H1 (cell line): Measurements from ENCODE around the gene DYNC1LI1. TPM values are rescaled to one million over a fixed set of nuclear protein-coding genes. Genes with fewer than 3 reads are reported as not detected.

Experiments
- BACH1 ChIP-seq: IDR thresholded peaks from 2 replicates; pipeline ENCODE4 v1.6.1; 2012; ENCODE audit warnings: low read length, improper control_type of control experiment
- BCL11A ChIP-seq, 2 experiments: IDR thresholded peaks; one replicate each; pipeline ENCODE4 v1.6.1; 2011; ENCODE audit warnings: low read depth in 2 of 2, low read length in 2 of 2, mild to moderate bottlenecking in 2 of 2
- CEBPB ChIP-seq: IDR thresholded peaks from 2 replicates; pipeline ENCODE4 v1.6.1; 2012; ENCODE audit warnings: low read depth, low read length
- CREB1 ChIP-seq: IDR thresholded peaks from 2 replicates; pipeline ENCODE4 v1.6.1; 2012; ENCODE audit warnings: inconsistent platforms
- HDAC2 ChIP-seq, 2 experiments: fragments of 300-600 bp in 1 of 2; sonication (generic) in 1 of 2; IDR thresholded peaks; 2 replicates each; pipeline ENCODE4 v1.6.1; 2011 to 2012; ENCODE audit warnings: low read depth in 2 of 2, low read length in 2 of 2, mild to moderate bottlenecking in 2 of 2, moderate library complexity in 2 of 2, borderline replicate concordance in 1 of 2, inconsistent platforms in 1 of 2
- KDM4A ChIP-seq: IDR thresholded peaks from one replicate; pipeline ENCODE4 v1.7.1; 2012; ENCODE audit warnings: low read depth, mild to moderate bottlenecking, moderate library complexity, low read length, inconsistent platforms; ENCODE audit not compliant: severe bottlenecking
- PHF8 ChIP-seq: fragments of 200-600 bp; sonication (generic); conservative IDR thresholded peaks from 2 replicates; pipeline ENCODE4 v1.7.1; 2012; ENCODE audit warnings: low read depth, mild to moderate bottlenecking, inconsistent platforms, low read length, moderate library complexity
- RFX5 ChIP-seq: IDR thresholded peaks from 2 replicates; pipeline ENCODE4 v1.6.1; 2011; ENCODE audit warnings: low read depth, low read length, improper control_type of control experiment, borderline replicate concordance
- RXRA ChIP-seq: IDR thresholded peaks from 2 replicates; pipeline ENCODE4 v1.6.1; 2011; ENCODE audit warnings: low read depth, mild to moderate bottlenecking, low read length, moderate library complexity; ENCODE audit not compliant: insufficient read depth
- TAF1 ChIP-seq: IDR thresholded peaks from 2 replicates; pipeline ENCODE4 v1.6.1; 2011; ENCODE audit warnings: mild to moderate bottlenecking, low read depth, low read length
- TAF7 ChIP-seq: optimal IDR thresholded peaks from 2 replicates; pipeline ENCODE3; 2011; ENCODE audit warnings: low read depth, mild to moderate bottlenecking, inconsistent platforms, low read length, moderate library complexity, borderline replicate concordance
- YY1 ChIP-seq: IDR thresholded peaks from 2 replicates; pipeline ENCODE4 v1.6.1; 2011; ENCODE audit warnings: low read depth, mild to moderate bottlenecking, low read length
- polyA plus RNA-seq, 7 experiments: library from polyadenylated mRNA; depleted of rRNA in 3 of 7; stranded (reverse) in 5 of 7; unstranded in 2 of 7; fragments of >200 nt in 5 of 7; fragments of 200-250 nt in 2 of 7; gene quantifications; 1 replicate in 5 of 7; 2 replicates in 1 of 7; 4 replicates in 1 of 7; pipeline versions ENCODE4 v1.2.1 to v1.2.3, GENCODE V29; 2011 to 2013; ENCODE audit warnings: missing spikeins in 2 of 7, mixed read lengths in 2 of 7
- total RNA-seq: library from RNA; stranded (reverse); fragmentation: NEBNext Ultra II Directional; extraction: Animal tissue kit (Norgen Biotek cat#: 25700); gene quantifications from 2 replicates; pipeline ENCODE4 v1.2.1, GENCODE V29; 2021

Gene DYNC1LI1
- total and polyA plus RNA-seq, 2 of the 8 experiments (the other 6 are each of a cell fraction or from before 2014, with no cell fraction given), result 13.6 to 45.1 TPM

DNA sequence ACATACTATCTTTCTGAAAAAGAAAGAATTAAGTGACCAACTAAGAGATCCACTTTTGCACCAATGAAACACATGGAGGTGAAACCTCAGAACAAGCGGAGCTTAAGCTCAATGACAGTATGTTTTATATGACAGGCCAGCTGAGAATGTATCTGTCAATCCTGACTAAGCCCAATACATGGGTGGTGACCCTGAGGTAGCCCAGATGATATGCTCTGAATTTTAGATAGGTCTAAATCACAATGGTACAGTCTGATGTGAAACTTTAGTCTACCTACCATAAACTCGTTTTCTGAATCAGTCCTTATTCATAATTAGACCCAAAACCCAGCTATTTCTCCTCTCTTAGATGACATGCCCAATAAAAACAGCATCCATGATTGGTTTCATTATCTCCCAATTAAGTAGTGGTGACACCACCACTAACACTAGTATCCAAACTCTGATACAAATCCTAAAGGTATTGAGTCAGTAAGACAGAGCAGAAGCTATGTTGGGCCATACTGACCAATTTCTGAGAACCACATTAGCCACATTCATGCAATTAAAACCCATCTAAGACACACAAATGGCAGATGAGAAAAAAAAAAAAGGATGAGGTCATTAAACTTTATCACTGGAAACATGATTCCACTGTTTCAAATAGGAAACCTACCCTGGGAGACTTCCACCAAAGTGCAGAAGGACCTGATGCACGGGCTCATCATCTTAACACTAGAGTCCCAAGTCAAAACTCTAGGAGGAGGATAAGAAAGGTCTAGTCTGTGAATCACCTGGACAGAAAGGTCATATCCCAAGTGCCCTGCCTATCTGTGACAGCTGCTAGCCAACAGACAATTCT is 88.6 kb downstream of the DYNC1LI1 start (continued):
- TF ChIP-seq TAF7 (no peak), KDM4A (no peak), YY1 (no peak), RFX5 (no peak), RXRA (no peak), PHF8 (no peak), TAF1 (no peak), CREB1 (no peak), BACH1 (no peak), HDAC2 (IDR thresholded peaks at IDR 0.05; ENCODE audit: borderline replicate concordance in 1 of 2, low read depth in 2 of 2, low read length in 2 of 2) (no peak), CEBPB (no peak), BCL11A (IDR thresholded peaks at IDR 0.05; ENCODE audit: low read depth in 2 of 2, low read length in 2 of 2) (no peak)
- TF ChIP-seq, all 59 proteins: peak for 0
